ENCODE results near the gene DNAAF5. TPM values are rescaled to one million over a fixed set of nuclear protein-coding genes. Genes with fewer than 3 reads are reported as not detected.

The DNAAF5 gene
- total and polyA plus RNA-seq, 4 experiments from 2014 or later, result 1.7 to 19.4 (median 10.3) TPM

DNA sequence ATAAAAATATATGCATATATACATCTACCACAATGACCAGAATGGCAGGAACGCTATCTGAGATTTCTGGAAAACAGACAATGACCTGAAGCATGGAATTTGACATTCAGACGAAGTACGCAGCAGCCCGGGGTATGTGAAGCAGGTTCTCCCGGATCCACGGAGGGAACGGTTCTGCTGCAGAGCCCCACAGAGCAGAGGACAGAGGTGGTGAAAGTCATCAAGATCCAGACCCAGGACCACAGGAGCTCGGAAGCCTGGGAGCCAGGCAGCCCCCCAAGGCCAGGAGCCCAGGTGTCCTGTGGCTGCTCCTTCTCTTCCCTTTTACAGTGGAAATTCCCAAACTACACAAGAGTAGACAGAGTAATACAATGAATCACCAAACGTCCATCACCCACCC is 42.1 kb upstream of the DNAAF5 start:
- intact Hi-C loops (cut with micrococcal nuclease), result no loop called here
- POLR2A ChIA-PET (ENCODE audit: partially characterized antibody), result no interaction called here
- Mint-ChIP-seq H3K9me3 (peaks cover 7 to 41% (median 32%) of the 10 kb centered on the region in 8 donors), H3K27me3 (no peaks in the 10 kb centered on the region), H3K36me3 (peaks cover 22 to 43% of the 10 kb centered on the region in 2 donors), H3K27ac (no peak overlapping the region), H3K4me3 (no peak overlapping the region), H3K4me1 (peaks cover 0 to 4% (median 0%) of the 10 kb centered on the region in 4 donors)
- DNase-seq, result no peak
- Histone ChIP-seq H3K27ac (ENCODE audit: low read depth, low read length) (no peak overlapping the region), H3K36me3 (ENCODE audit: insufficient read depth, low read length) (no peaks in the 10 kb centered on the region), H3K9me3 (ENCODE audit: control insufficient read depth in 1 of 2, low read length in 2 of 2) (peaks cover 0 to 4% of the 10 kb centered on the region in 2 donors), H3K4me3 (ENCODE audit: low read length in 2 of 2) (no peak overlapping the region), H3K27me3 (ENCODE audit: insufficient read depth, low read length) (no peaks in the 10 kb centered on the region), H3K4me1 (ENCODE audit: insufficient read depth, low read length) (no peaks in the 10 kb centered on the region)
- CTCF ChIA-PET (ENCODE audit: partially characterized antibody), result no interaction called here

DNA sequence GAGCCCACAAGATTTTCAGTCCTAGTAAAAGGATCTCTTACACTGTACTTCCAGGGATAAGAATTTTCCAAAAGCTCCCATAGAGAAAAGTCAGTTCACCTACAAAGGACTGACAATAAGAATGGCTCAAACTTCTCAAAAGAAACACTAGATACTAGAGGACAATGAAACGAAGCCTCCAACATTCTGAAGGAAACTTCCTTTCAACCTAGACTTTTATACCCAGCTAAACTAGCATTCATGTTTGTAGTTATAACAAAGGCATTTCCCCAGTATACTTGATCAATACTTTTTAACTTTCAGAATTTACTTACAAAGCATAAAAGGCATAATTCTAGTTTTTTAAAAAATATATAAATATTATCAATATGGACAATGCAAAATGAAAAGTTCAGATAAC is 41.0 kb upstream of the DNAAF5 start:
- POLR2A ChIA-PET (ENCODE audit: partially characterized antibody), result no interaction called here
- H3K27ac Mint-ChIP-seq, result peak overlapping the region in 2 of 7 donors; percentile 48 to 57

DNA sequence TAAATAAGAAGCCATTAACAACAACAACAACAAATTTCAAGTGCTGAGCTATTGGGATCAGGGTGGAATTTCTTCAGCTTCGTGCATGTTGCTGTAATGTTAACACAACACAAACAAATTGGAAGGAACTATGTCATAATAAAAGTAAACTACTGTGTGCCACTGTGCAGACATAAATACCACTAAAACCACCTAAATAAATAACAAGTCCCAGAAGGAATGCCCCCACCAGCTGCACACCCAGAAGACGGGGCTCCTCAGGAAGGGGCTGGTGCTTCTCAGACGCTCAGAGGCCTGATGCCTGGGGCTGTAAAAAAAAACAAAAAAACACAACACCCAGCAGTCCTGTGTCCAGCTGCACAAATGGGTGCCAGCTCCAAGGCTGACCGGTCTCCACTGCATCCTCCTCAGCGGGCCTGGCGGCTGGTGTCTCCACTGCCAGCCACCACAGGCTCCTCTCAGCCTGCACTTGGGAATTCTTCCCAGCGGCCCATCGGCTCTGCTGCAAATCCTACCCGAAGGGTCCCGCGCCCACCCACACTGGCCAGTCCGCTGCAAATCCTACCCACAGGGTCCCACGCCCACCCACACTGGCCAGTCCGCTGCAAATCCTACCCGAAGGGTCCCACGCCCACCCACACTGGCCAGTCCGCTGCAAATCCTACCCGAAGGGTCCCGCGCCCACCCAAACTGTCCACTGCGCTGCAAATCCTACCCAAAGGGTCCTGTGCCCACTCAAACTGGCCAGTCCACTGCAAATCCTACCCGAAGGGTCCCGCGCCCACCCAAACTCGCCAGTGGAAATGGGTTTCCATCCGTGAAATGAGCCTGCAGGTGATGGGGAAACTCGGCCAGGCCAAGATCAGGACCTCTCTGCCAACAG is 35.8 kb upstream of the DNAAF5 start:
- intact Hi-C loops (cut with micrococcal nuclease), result no loop called here
- Histone ChIP-seq H3K4me3 (ENCODE audit: low read length in 2 of 2) (no peak overlapping the region), H3K27me3 (ENCODE audit: insufficient read depth, low read length) (no peaks in the 10 kb centered on the region), H3K36me3 (ENCODE audit: insufficient read depth, low read length) (no peaks in the 10 kb centered on the region), H3K27ac (ENCODE audit: low read depth, low read length) (no peak overlapping the region), H3K4me1 (ENCODE audit: insufficient read depth, low read length) (no peaks in the 10 kb centered on the region), H3K9me3 (ENCODE audit: control insufficient read depth in 1 of 2, low read length in 2 of 2) (peaks cover 0 to 4% of the 10 kb centered on the region in 2 donors)
- H3K36me3 Mint-ChIP-seq, result peaks cover 16 to 34% of the 10 kb centered on the region in 2 donors
- peaks cover 0 to 4% (median under 1%) of the 10 kb centered on the region in 4 donors for H3K4me1 Mint-ChIP-seq
- ChIA-PET CTCF (ENCODE audit: partially characterized antibody) (no interaction called here), POLR2A (ENCODE audit: partially characterized antibody) (no interaction called here)
- H3K4me3 Mint-ChIP-seq, result no peak overlapping the region
- no peak overlapping the region for H3K27ac Mint-ChIP-seq
- peaks cover 7 to 45% (median 27%) of the 10 kb centered on the region in 8 donors for H3K9me3 Mint-ChIP-seq
- no peak for DNase-seq
- no peaks in the 10 kb centered on the region for H3K27me3 Mint-ChIP-seq

More for the DNA sequence above, 41.0 kb upstream of the DNAAF5 start:
- DNase-seq, result no peak
- Mint-ChIP-seq H3K9me3 (peaks cover 7 to 45% (median 34%) of the 10 kb centered on the region in 8 donors), H3K36me3 (peaks cover 20 to 38% of the 10 kb centered on the region in 2 donors), H3K27me3 (no peaks in the 10 kb centered on the region), H3K4me3 (no peak overlapping the region), H3K4me1 (peaks cover 0 to 4% (median 0%) of the 10 kb centered on the region in 4 donors)
- H3K4me1 ChIP-seq (ENCODE audit: insufficient read depth, low read length), result no peaks in the 10 kb centered on the region
- peaks cover 0 to 4% of the 10 kb centered on the region in 2 donors for H3K9me3 ChIP-seq (ENCODE audit: control insufficient read depth in 1 of 2, low read length in 2 of 2)
- CTCF ChIA-PET (ENCODE audit: partially characterized antibody), result no interaction called here
- H3K4me3 ChIP-seq (ENCODE audit: low read length in 2 of 2), result no peak overlapping the region
- intact Hi-C loops (cut with micrococcal nuclease), result no loop called here
- H3K27ac ChIP-seq (ENCODE audit: low read depth, low read length), result no peak overlapping the region
- no peaks in the 10 kb centered on the region for H3K36me3 ChIP-seq (ENCODE audit: insufficient read depth, low read length)
- no peaks in the 10 kb centered on the region for H3K27me3 ChIP-seq (ENCODE audit: insufficient read depth, low read length)

DNA sequence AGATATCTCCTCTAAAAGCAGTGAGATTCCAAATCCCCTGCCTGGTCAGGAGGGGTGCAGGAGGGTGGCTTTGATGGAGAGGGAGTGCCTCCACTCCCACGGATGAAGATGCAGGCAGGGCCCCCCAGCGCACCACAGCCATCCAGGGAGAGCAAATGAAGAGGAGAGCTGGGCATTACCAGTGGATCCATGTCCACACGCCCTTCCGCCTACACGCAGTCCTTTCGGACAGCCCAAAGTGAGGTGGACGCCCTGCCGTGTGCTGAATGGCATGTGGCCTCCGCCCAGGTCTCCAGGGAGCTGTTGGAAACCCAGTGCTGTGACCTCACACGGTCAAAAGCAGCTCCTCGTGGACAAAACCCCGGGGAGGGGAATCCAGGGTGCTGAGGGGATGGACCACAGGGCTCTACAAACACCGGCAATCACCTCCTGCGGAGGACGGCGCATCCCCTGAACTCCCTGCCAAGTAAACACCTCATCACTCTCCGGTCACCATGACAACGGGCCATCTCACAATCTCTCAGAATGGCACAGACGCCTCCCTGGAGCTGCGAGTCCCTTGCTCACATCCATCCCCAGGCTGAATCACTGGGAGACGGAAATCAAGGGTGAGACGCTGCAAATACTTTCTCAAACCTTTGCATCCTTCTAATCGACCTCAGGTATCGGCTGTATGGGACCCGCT is 35.0 kb upstream of the DNAAF5 start:
- Mint-ChIP-seq H3K36me3 (peaks cover 12 to 32% of the 10 kb centered on the region in 2 donors), H3K27me3 (no peaks in the 10 kb centered on the region), H3K4me1 (peaks cover 0 to 4% (median under 1%) of the 10 kb centered on the region in 4 donors), H3K27ac (no peak overlapping the region), H3K4me3 (no peak overlapping the region), H3K9me3 (peaks cover 7 to 37% (median 22%) of the 10 kb centered on the region in 8 donors)
- H3K36me3 ChIP-seq (ENCODE audit: insufficient read depth, low read length), result no peaks in the 10 kb centered on the region
- POLR2A ChIA-PET (ENCODE audit: partially characterized antibody), result no interaction called here
- peaks cover 0 to 4% of the 10 kb centered on the region in 2 donors for H3K9me3 ChIP-seq (ENCODE audit: control insufficient read depth in 1 of 2, low read length in 2 of 2)
- DNase-seq, result no peak
- H3K4me3 ChIP-seq (ENCODE audit: low read length in 2 of 2), result no peak overlapping the region
- intact Hi-C loops (cut with micrococcal nuclease), result no loop called here
- H3K27me3 ChIP-seq (ENCODE audit: insufficient read depth, low read length), result no peaks in the 10 kb centered on the region
- CTCF ChIA-PET (ENCODE audit: partially characterized antibody), result no interaction called here
- no peaks in the 10 kb centered on the region for H3K4me1 ChIP-seq (ENCODE audit: insufficient read depth, low read length)
- H3K27ac ChIP-seq (ENCODE audit: low read depth, low read length), result no peak overlapping the region

DNA sequence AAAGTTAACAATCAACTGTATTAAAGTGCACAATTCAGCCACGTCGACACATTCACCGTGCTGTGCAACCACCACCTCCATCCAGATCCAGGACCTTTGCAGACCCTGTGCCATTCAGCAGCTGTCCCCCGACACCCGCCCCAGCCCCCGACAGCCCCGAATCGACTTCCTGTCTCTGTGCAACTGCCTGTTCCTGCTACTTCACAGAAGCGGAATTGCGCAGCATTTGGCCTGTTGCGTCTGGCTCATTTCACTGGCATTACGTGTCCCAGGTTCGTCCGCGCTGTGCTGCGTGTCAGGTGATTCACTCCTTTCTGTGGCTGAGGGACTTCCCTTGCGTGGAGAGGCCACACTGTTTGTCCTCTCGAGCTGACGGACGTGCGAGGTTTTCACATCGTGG is 33.2 kb upstream of the DNAAF5 start:
- peaks cover 0 to 4% of the 10 kb centered on the region in 2 donors for H3K9me3 ChIP-seq (ENCODE audit: control insufficient read depth in 1 of 2, low read length in 2 of 2)
- H3K27ac Mint-ChIP-seq, result no peak overlapping the region
- H3K27me3 ChIP-seq (ENCODE audit: insufficient read depth, low read length), result no peaks in the 10 kb centered on the region
- peaks cover 4 to 20% of the 10 kb centered on the region in 2 donors for H3K36me3 Mint-ChIP-seq
- H3K4me1 ChIP-seq (ENCODE audit: insufficient read depth, low read length), result no peaks in the 10 kb centered on the region
- H3K27me3 Mint-ChIP-seq, result no peaks in the 10 kb centered on the region
- no peaks in the 10 kb centered on the region for H3K36me3 ChIP-seq (ENCODE audit: insufficient read depth, low read length)
- CTCF ChIA-PET (ENCODE audit: partially characterized antibody), result interaction anchor here (0.6 kb wide), 1 partner anchor 25 kb away, joined by 3 read pairs; no protein-coding TSS in a partner anchor
- no peak overlapping the region for H3K4me3 ChIP-seq (ENCODE audit: low read length in 2 of 2)
- intact Hi-C loops (cut with micrococcal nuclease), result no loop called here
- H3K9me3 Mint-ChIP-seq, result peaks cover 4 to 23% (median 10%) of the 10 kb centered on the region in 8 donors
- DNase-seq, result no peak
- POLR2A ChIA-PET (ENCODE audit: partially characterized antibody), result no interaction called here
- peaks cover 0 to 2% (median 0%) of the 10 kb centered on the region in 4 donors for H3K4me1 Mint-ChIP-seq
- no peak overlapping the region for H3K27ac ChIP-seq (ENCODE audit: low read depth, low read length)
- no peak overlapping the region for H3K4me3 Mint-ChIP-seq

DNA sequence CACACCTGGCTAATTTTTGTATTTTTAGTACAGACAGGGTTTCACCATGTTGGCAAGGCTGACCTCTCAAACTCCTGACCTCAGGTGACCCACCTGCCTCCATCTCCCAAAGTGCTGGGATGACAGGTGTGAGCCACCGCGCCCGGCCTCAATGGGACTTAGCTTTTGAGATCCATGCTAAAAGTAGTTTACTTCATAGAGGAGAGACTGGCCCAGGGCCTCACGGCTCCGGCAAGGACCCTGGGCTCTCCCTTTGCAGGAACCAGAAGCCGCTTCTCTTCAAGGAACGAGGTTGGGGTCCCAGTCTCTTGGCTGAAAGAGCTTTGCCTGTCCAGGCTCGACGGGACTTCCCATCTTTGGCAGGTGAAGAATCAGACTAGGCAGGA is 30.1 kb upstream of the DNAAF5 start:
- no peak for DNase-seq
- Histone ChIP-seq H3K27ac (ENCODE audit: low read depth, low read length) (no peak overlapping the region), H3K4me1 (ENCODE audit: insufficient read depth, low read length) (no peaks in the 10 kb centered on the region), H3K9me3 (ENCODE audit: control insufficient read depth in 1 of 2, low read length in 2 of 2) (no peaks in the 10 kb centered on the region), H3K27me3 (ENCODE audit: insufficient read depth, low read length) (no peaks in the 10 kb centered on the region), H3K36me3 (ENCODE audit: insufficient read depth, low read length) (no peaks in the 10 kb centered on the region), H3K4me3 (ENCODE audit: low read length in 2 of 2) (no peak overlapping the region)
- ChIA-PET POLR2A (ENCODE audit: partially characterized antibody) (no interaction called here), CTCF (ENCODE audit: partially characterized antibody) (no interaction called here)
- no peaks in the 10 kb centered on the region for H3K27me3 Mint-ChIP-seq
- H3K4me1 Mint-ChIP-seq, result peaks cover 0 to 2% (median 0%) of the 10 kb centered on the region in 4 donors
- peaks cover 2 to 11% of the 10 kb centered on the region in 2 donors for H3K36me3 Mint-ChIP-seq
- H3K27ac Mint-ChIP-seq, result no peak overlapping the region
- no peak overlapping the region for H3K4me3 Mint-ChIP-seq
- intact Hi-C loops (cut with micrococcal nuclease), result no loop called here
- H3K9me3 Mint-ChIP-seq, result peaks cover 0 to 4% (median 3%) of the 10 kb centered on the region in 8 donors

DNA sequence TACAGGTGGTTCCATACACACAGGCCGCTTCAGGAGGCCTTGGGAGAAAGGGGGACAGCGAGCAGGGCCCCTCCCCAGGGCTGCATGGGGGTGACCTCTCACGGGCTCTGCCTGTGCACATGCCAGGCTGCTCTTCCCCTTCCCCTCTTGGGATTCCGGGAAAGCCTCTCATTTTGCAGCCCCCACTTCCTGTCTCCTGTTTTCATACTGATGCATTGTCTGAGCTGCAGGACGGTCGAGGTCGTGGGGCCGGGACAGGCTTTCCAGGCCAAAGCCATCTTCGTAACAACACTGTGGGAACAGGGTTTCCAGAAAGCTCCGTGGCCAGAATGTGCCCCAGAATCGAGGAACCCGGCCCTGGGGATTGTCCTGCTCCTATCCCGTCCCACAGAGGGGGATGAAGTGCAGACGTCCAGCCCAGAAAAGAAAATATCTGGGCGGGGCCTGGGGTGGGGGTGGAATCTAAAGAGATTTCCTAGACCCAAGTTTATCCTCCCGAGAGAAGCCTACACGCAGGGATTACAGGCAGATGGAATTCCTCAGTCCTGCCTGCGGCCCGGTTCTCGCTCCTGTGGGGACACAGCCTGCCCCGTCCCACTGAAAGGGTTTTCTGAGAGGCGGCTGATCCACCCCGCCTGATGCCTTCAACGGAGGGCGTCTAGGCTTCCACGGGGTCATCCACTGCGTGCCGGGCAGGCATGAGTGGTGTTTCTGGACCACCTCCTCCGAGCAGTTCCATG is 29.5 kb upstream of the DNAAF5 start:
- intact Hi-C loops (cut with micrococcal nuclease), result no loop called here
- no peak overlapping the region for H3K4me3 Mint-ChIP-seq
- H3K4me3 ChIP-seq (ENCODE audit: low read length in 2 of 2), result no peak overlapping the region
- H3K27ac Mint-ChIP-seq, result no peak overlapping the region
- H3K27me3 Mint-ChIP-seq, result no peaks in the 10 kb centered on the region
- no peaks in the 10 kb centered on the region for H3K9me3 ChIP-seq (ENCODE audit: control insufficient read depth in 1 of 2, low read length in 2 of 2)
- H3K27ac ChIP-seq (ENCODE audit: low read depth, low read length), result no peak overlapping the region
- H3K4me1 ChIP-seq (ENCODE audit: insufficient read depth, low read length), result no peaks in the 10 kb centered on the region
- no peak for DNase-seq
- H3K36me3 Mint-ChIP-seq, result peaks cover 2 to 11% of the 10 kb centered on the region in 2 donors
- CTCF ChIA-PET (ENCODE audit: partially characterized antibody), result no interaction called here
- H3K27me3 ChIP-seq (ENCODE audit: insufficient read depth, low read length), result no peaks in the 10 kb centered on the region
- H3K4me1 Mint-ChIP-seq, result no peaks in the 10 kb centered on the region
- POLR2A ChIA-PET (ENCODE audit: partially characterized antibody), result no interaction called here
- no peaks in the 10 kb centered on the region for H3K36me3 ChIP-seq (ENCODE audit: insufficient read depth, low read length)
- H3K9me3 Mint-ChIP-seq, result peaks cover 0 to 3% (median under 1%) of the 10 kb centered on the region in 8 donors
